HG02852 (cell line): ENCODE results near the gene ERC2.

ENCODE experiments used
- ATAC-seq: cut with Tn5 transposase; IDR thresholded peaks from one replicate; pipeline ENCODE4 v1.9.1; 2021; ENCODE audit warnings: mild to moderate bottlenecking, moderate library complexity; ENCODE audit not compliant: unreplicated experiment

Gene ERC2

GRCh38 chr3:55771503-55771902 is 696.8 kb downstream of the ERC2 start:
- ATAC-seq: no peak

- ATAC-seq: no peak
Measured at GRCh38 chr3:55770077-55770476, 698.2 kb downstream of the ERC2 start.

GRCh38 chr3:55766753-55767152 is 701.5 kb downstream of the ERC2 start:
- ATAC-seq: no peak

GRCh38 chr3:55765906-55766701 is 702.2 kb downstream of the ERC2 start:
- no peak for ATAC-seq

GRCh38 chr3:55765398-55765797 is 702.9 kb downstream of the ERC2 start:
- ATAC-seq: no peak

GRCh38 chr3:55756976-55757375 is 711.3 kb downstream of the ERC2 start:
- ATAC-seq: no peak

GRCh38 chr3:55755516-55756205 is 712.6 kb downstream of the ERC2 start:
- ATAC-seq: no peak

- ATAC-seq: no peak
Measured at GRCh38 chr3:55752911-55753310, 715.4 kb downstream of the ERC2 start.

- ATAC-seq: no peak
Measured at GRCh38 chr3:55751730-55752129, 716.5 kb downstream of the ERC2 start.

GRCh38 chr3:55750525-55750924 is 717.7 kb downstream of the ERC2 start:
- no peak for ATAC-seq

- no peak for ATAC-seq
Measured at GRCh38 chr3:55749036-55749435, 719.2 kb downstream of the ERC2 start.

- ATAC-seq: no peak
Measured at GRCh38 chr3:55746808-55747413, 721.4 kb downstream of the ERC2 start.

GRCh38 chr3:55742832-55743136 is 725.5 kb downstream of the ERC2 start:
- ATAC-seq: no peak

GRCh38 chr3:55742022-55742831 is 726.0 kb downstream of the ERC2 start:
- ATAC-seq: no peak

- no peak for ATAC-seq
Measured at GRCh38 chr3:55737186-55737585, 731.1 kb downstream of the ERC2 start.

- ATAC-seq: no peak
Measured at GRCh38 chr3:55735976-55736375, 732.3 kb downstream of the ERC2 start.

- no peak for ATAC-seq
Measured at GRCh38 chr3:55731741-55732140, 736.5 kb downstream of the ERC2 start.

- no peak for ATAC-seq
Measured at GRCh38 chr3:55729546-55729945, 738.7 kb downstream of the ERC2 start.

GRCh38 chr3:55728461-55729100 is 739.7 kb downstream of the ERC2 start:
- no peak for ATAC-seq

GRCh38 chr3:55726501-55726775 is 741.8 kb downstream of the ERC2 start:
- no peak for ATAC-seq
